Measurements from ENCODE around the gene KCNJ11. TPM values are rescaled to one million over a fixed set of nuclear protein-coding genes. Genes with fewer than 3 reads are reported as not detected.

KCNJ11 gene
- total RNA-seq, 2 donors from 2014 or later, result 0.26 to 0.70 TPM

GRCh38 chr11:17415523-17416104, 27.2 kb upstream of the KCNJ11 start:
- no peaks in the 10 kb centered on the region for H3K9me3 ChIP-seq (ENCODE audit: control insufficient read depth, low read length, poor library complexity, severe bottlenecking)
- ATAC-seq (no peak), DNase-seq (no peak)
- H3K4me3 Mint-ChIP-seq, result no peak overlapping the region
- no peak overlapping the region for H3K27ac Mint-ChIP-seq
- H3K36me3 Mint-ChIP-seq (ENCODE audit: low read depth), result peaks cover 4% of the 10 kb centered on the region
- peaks cover 10% of the 10 kb centered on the region for H3K4me1 Mint-ChIP-seq
- peaks cover 84% of the 10 kb centered on the region for H3K27me3 Mint-ChIP-seq

DNA sequence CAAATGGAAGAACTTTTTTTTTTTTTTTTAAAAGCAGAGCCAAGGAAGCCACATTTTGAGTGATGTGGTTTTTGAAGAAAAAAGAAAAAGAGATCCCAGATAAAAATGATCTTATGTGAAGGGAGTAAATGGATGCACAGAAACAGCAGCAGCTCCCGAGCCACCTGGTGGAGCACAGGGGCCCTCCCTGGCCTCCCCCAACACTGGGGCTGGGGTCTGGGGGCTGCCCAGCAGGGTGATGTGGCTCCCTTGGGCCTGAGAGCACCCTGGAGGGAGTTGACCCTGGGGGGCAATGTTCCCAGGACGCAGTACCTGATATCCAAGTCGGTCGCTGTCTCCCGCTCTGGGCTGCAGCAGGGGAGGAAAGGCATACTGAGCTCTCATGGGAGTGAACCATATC, 26.5 kb upstream of the KCNJ11 start:
- Mint-ChIP-seq H3K4me1 (peaks cover 10% of the 10 kb centered on the region), H3K4me3 (no peak overlapping the region), H3K27ac (no peak overlapping the region), H3K27me3 (peaks cover 78% of the 10 kb centered on the region), H3K36me3 (ENCODE audit: low read depth) (peaks cover 4% of the 10 kb centered on the region)
- no peaks in the 10 kb centered on the region for H3K9me3 ChIP-seq (ENCODE audit: control insufficient read depth, low read length, poor library complexity, severe bottlenecking)
- ATAC-seq (no peak), DNase-seq (no peak)

DNA sequence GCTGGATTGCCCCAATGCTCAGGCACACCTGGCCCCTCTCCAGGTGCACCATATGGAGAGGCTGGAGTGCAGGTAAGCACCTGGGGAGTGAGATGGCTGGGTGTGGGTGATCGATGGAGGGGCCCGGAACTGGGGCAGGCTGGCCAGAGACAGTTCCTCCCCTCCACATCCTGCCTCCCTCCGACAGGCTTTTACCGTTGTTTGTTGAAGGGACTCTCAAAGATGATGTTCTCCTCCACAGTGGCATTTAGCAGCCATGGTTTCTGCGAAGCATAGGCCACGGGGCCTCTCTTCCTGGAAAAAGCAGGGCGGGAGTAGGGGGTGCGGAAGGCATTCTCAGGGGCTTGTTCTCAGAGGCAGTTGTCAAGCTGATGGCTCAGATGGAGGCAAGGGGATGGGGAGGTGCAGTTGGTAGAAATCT, 25.9 kb upstream of the KCNJ11 start:
- H3K9me3 ChIP-seq (ENCODE audit: control insufficient read depth, low read length, poor library complexity, severe bottlenecking), result no peaks in the 10 kb centered on the region
- DNase-seq (no peak), ATAC-seq (no peak)
- Mint-ChIP-seq H3K4me3 (no peak overlapping the region), H3K27ac (peak overlapping the region; percentile 6), H3K27me3 (peaks cover 72% of the 10 kb centered on the region), H3K4me1 (peaks cover 10% of the 10 kb centered on the region), H3K36me3 (ENCODE audit: low read depth) (peaks cover 4% of the 10 kb centered on the region)

DNA sequence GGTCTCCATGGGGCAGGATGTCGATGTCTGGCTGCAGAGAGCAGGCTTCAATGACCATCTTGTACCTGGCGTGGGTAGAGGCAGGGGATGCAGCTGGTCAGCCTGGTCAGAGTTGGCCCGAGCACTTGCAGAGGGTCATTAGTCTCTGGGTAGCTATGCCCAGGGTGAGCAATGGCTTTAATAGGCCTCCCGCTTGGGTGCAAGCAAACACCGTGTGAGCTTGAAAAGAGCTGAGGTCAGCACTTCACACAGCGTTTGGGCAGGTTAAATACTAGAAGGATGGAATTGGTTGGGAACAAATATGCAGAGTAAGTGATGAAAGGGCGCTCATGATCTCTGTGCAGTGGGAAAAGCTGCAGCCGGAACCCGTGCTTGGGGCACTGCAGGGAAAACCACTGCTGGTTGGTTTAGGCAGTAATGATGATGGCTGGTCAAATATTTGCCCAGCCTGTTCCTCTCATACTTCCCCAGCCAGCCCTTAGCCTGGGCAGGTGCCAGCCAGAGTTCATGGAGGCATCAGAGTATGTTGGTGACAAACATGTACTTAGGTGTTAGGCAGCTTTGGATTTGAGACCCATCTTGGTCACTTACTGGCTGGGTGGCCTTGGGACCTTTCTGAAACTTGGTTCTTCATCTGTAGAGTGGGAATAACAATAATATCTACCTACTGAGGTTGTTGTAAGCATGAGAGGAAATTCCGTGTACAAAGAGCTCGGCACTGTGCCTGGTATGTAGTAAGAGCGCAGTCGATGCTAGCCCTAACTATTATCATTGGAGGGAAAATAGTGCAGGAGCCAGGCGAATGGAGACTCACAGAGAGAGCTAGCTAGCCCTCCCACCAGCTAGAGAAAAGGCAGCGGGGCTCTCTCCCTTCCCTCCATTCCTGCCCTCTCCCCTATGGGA, 25.2 kb upstream of the KCNJ11 start:
- Mint-ChIP-seq H3K4me1 (peaks cover 10% of the 10 kb centered on the region), H3K27me3 (peaks cover 65% of the 10 kb centered on the region)

GRCh38 chr11:17412488-17413180, 24.2 kb upstream of the KCNJ11 start:
- no peaks in the 10 kb centered on the region for H3K9me3 ChIP-seq (ENCODE audit: control insufficient read depth, low read length, poor library complexity, severe bottlenecking)
- ATAC-seq (no peak), DNase-seq (no peak)
- H3K27me3 Mint-ChIP-seq, result peaks cover 55% of the 10 kb centered on the region
- no peak overlapping the region for H3K27ac Mint-ChIP-seq
- no peak overlapping the region for H3K4me3 Mint-ChIP-seq
- peaks cover 10% of the 10 kb centered on the region for H3K4me1 Mint-ChIP-seq
- H3K36me3 Mint-ChIP-seq (ENCODE audit: low read depth), result peaks cover 4% of the 10 kb centered on the region

More for the DNA sequence above, 25.2 kb upstream of the KCNJ11 start:
- ATAC-seq (no peak), DNase-seq (no peak)
- no peaks in the 10 kb centered on the region for H3K9me3 ChIP-seq (ENCODE audit: control insufficient read depth, low read length, poor library complexity, severe bottlenecking)
- Mint-ChIP-seq H3K36me3 (ENCODE audit: low read depth) (peaks cover 4% of the 10 kb centered on the region), H3K4me3 (no peak overlapping the region), H3K27ac (peak overlapping the region; percentile 6)

DNA sequence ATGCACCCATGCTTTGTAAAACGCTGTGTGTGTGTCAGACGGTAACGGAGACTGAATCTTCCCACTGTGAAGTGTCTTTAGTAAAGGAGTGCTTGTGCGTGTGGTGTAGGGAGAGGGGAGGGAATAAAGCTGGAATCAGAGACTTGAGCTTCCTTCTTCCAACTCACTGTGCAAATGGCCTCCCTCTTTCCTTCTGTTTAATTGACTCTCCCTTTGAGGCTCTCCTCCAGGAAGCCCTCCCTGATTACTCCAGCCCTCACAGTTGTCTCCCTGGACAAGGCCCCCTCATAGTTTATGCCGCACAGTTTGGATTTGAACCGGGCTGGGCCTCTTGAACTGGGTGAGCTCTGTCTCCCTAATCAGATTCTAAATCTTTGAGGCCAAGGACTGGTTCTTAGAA, 23.0 kb upstream of the KCNJ11 start:
- Mint-ChIP-seq H3K36me3 (ENCODE audit: low read depth) (peaks cover 2% of the 10 kb centered on the region), H3K4me1 (peaks cover 8% of the 10 kb centered on the region), H3K27ac (no peak overlapping the region), H3K4me3 (no peak overlapping the region), H3K27me3 (peaks cover 42% of the 10 kb centered on the region)
- ATAC-seq (no peak), DNase-seq (no peak)
- H3K9me3 ChIP-seq (ENCODE audit: control insufficient read depth, low read length, poor library complexity, severe bottlenecking), result no peaks in the 10 kb centered on the region

GRCh38 chr11:17410606-17411379, 22.3 kb upstream of the KCNJ11 start:
- peaks cover 5% of the 10 kb centered on the region for H3K4me1 Mint-ChIP-seq
- ATAC-seq (no peak), DNase-seq (no peak)
- peaks cover 38% of the 10 kb centered on the region for H3K27me3 Mint-ChIP-seq
- H3K36me3 Mint-ChIP-seq (ENCODE audit: low read depth), result no peaks in the 10 kb centered on the region
- no peak overlapping the region for H3K4me3 Mint-ChIP-seq
- no peaks in the 10 kb centered on the region for H3K9me3 ChIP-seq (ENCODE audit: control insufficient read depth, low read length, poor library complexity, severe bottlenecking)
- H3K27ac Mint-ChIP-seq, result no peak overlapping the region

GRCh38 chr11:17408641-17409040, 20.2 kb upstream of the KCNJ11 start:
- H3K4me1 Mint-ChIP-seq, result no peaks in the 10 kb centered on the region
- no peak overlapping the region for H3K27ac Mint-ChIP-seq
- H3K36me3 Mint-ChIP-seq (ENCODE audit: low read depth), result no peaks in the 10 kb centered on the region
- H3K9me3 ChIP-seq (ENCODE audit: control insufficient read depth, low read length, poor library complexity, severe bottlenecking), result no peaks in the 10 kb centered on the region
- ATAC-seq, result no peak
- no peak overlapping the region for H3K4me3 Mint-ChIP-seq
- no peak for DNase-seq
- H3K27me3 Mint-ChIP-seq, result peaks cover 21% of the 10 kb centered on the region

- H3K36me3 Mint-ChIP-seq (ENCODE audit: low read depth), result no peaks in the 10 kb centered on the region
- H3K4me3 Mint-ChIP-seq, result no peak overlapping the region
- no peak for ATAC-seq
- no peak overlapping the region for H3K27ac Mint-ChIP-seq
- no peak for DNase-seq
- H3K27me3 Mint-ChIP-seq, result peaks cover 15% of the 10 kb centered on the region
- no peaks in the 10 kb centered on the region for H3K9me3 ChIP-seq (ENCODE audit: control insufficient read depth, low read length, poor library complexity, severe bottlenecking)
- no peaks in the 10 kb centered on the region for H3K4me1 Mint-ChIP-seq
Observed at GRCh38 chr11:17408026-17408425, 19.6 kb upstream of the KCNJ11 start.

GRCh38 chr11:17407575-17407974, 19.1 kb upstream of the KCNJ11 start:
- H3K27ac Mint-ChIP-seq, result no peak overlapping the region
- peaks cover 10% of the 10 kb centered on the region for H3K27me3 Mint-ChIP-seq
- DNase-seq, result no peak
- no peaks in the 10 kb centered on the region for H3K4me1 Mint-ChIP-seq
- H3K36me3 Mint-ChIP-seq (ENCODE audit: low read depth), result no peaks in the 10 kb centered on the region
- no peak overlapping the region for H3K4me3 Mint-ChIP-seq
- ATAC-seq, result no peak
- H3K9me3 ChIP-seq (ENCODE audit: control insufficient read depth, low read length, poor library complexity, severe bottlenecking), result no peaks in the 10 kb centered on the region

- no peak for DNase-seq
- ATAC-seq, result no peak
- Mint-ChIP-seq H3K27me3 (peaks cover 5% of the 10 kb centered on the region), H3K4me1 (no peaks in the 10 kb centered on the region), H3K36me3 (ENCODE audit: low read depth) (no peaks in the 10 kb centered on the region), H3K27ac (no peak overlapping the region), H3K4me3 (no peak overlapping the region)
- no peaks in the 10 kb centered on the region for H3K9me3 ChIP-seq (ENCODE audit: control insufficient read depth, low read length, poor library complexity, severe bottlenecking)
Observed at GRCh38 chr11:17406818-17407149, 18.3 kb upstream of the KCNJ11 start.

DNA sequence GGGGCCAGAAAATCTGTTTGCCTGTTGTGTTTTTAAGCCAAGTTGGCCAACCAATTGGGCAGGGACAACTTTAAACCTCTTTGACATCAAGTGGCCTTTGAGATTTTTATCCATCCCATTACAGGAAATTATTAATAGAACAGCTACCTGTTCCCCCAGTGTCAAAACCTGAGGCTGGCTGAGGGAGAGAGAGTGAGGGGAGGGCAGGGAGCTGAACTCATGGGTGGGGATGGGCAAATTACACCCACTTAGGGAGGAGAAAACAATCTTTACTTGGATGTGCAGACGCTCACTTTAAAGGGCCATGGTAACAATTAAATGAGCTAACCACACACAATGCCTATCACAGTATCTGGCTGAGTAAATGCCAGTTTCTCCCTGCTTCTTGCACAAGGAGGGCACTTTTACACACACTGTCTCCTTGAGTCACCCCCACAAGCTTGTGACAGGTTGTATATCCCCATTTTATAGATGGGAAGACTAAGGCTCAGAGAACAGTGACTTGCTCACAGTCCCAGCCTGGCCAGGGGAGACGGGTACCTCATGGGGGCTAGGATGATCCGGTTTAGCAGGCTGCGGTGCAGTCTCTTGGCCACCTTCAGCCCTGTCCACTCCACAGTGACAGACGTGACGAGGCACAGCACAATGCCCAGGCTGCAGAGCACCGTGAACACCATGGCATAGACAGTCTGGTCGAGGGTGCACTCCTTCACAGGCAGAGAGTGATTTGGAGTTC, 17.8 kb upstream of the KCNJ11 start:
- no peaks in the 10 kb centered on the region for H3K9me3 ChIP-seq (ENCODE audit: control insufficient read depth, low read length, poor library complexity, severe bottlenecking)
- ATAC-seq (no peak), DNase-seq (no peak)
- Mint-ChIP-seq H3K27ac (no peak overlapping the region), H3K36me3 (ENCODE audit: low read depth) (no peaks in the 10 kb centered on the region), H3K4me1 (no peaks in the 10 kb centered on the region), H3K4me3 (no peak overlapping the region), H3K27me3 (peaks cover 3% of the 10 kb centered on the region)
